SK-N-MC (cell line): ENCODE results near the gene RAET1E.
"Not testable (repeated sequence)": the region's sequence is repeated elsewhere in the genome, so short reads cannot be mapped to it uniquely, and the experiment has no call there.

Source experiments
- EZH2 ChIP-seq: fragments of 200-600 bp; sonication (generic); IDR thresholded peaks from one replicate; pipeline ENCODE4 v1.6.1; 2017; ENCODE audit warnings: antibody characterized with exemption
- FOXP2 ChIP-seq: optimal IDR thresholded peaks from 2 replicates; pipeline ENCODE3; 2011; ENCODE audit warnings: mild to moderate bottlenecking, moderate library complexity; ENCODE audit not compliant: insufficient read depth; ENCODE audit errors: extremely low read length, control extremely low read depth
- POLR2AphosphoS5 ChIP-seq: IDR thresholded peaks from 2 replicates; pipeline ENCODE4 v1.6.1; 2012; ENCODE audit warnings: mild to moderate bottlenecking, low read depth, low read length, borderline replicate concordance

GRCh38 chr6:149854017-149854416 is 43.9 kb downstream of the RAET1E start:
- not testable (repeated sequence) for TF ChIP-seq EZH2, POLR2AphosphoS5, FOXP2
